ENCODE data around the gene KCND3. TPM values are rescaled to one million over a fixed set of nuclear protein-coding genes. Genes with fewer than 3 reads are reported as not detected.

Gene KCND3
- not detected for total RNA-seq

DNA sequence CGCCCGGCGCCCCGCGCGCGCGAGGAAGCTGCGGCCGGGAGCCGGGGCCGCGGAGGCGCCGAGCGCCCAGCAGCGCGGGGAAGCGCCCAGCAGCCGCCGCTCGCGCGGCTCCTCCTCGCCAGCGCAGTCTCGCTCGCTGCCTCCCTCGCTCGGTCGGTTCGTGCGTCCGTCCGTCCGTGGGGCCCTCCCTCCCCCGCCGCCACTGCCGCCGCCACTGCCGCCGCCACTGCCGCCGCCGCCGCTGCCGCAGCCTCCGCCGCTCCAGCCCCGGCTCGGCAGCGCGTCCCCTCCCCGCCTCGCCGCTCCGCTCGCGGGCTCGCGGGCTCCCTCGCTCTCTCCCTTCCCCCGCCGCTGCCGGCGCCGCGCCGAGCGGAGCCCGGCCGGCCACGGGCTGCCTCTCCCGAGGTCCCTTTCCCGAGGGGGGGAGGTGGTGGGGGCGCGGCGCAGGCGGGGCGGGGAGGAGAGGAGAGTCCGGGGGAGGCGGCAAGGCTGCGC lies at the start of gene KCND3:
KCND3 (minus strand) TSS at position 138 of the 495 bp plus-strand sequence.
- H3K27me3 Mint-ChIP-seq = peaks cover 66% of the 10 kb centered on the region
- no peak within 1 kb of the TSS for H3K27ac Mint-ChIP-seq
- no peak for DNase-seq
- H3K9me3 Mint-ChIP-seq = no peaks in the 10 kb centered on the region
- POLR2A ChIA-PET = no interaction called here
- peaks cover 10% of the 10 kb centered on the region for H3K4me1 Mint-ChIP-seq
- no peaks in the 10 kb centered on the region for H3K36me3 Mint-ChIP-seq (ENCODE audit: low read depth)
- H3K4me3 Mint-ChIP-seq = peak within 1 kb of the TSS; percentile 56
- CTCF ChIA-PET = no interaction called here

GRCh38 chr1:112034277-112034676 lies 44.8 kb upstream of the KCND3 start:
- no peak overlapping the region for H3K27ac Mint-ChIP-seq
- no peaks in the 10 kb centered on the region for H3K36me3 Mint-ChIP-seq (ENCODE audit: low read depth)
- no peak overlapping the region for H3K4me3 Mint-ChIP-seq
- no peaks in the 10 kb centered on the region for H3K4me1 Mint-ChIP-seq
- POLR2A ChIA-PET = no interaction called here
- DNase-seq = no peak
- no peaks in the 10 kb centered on the region for H3K9me3 Mint-ChIP-seq
- peaks cover 2% of the 10 kb centered on the region for H3K27me3 Mint-ChIP-seq
- CTCF ChIA-PET = no interaction called here

GRCh38 chr1:112033439-112034120 lies 44.1 kb upstream of the KCND3 start:
- Mint-ChIP-seq H3K27ac (no peak overlapping the region), H3K4me1 (no peaks in the 10 kb centered on the region), H3K4me3 (no peak overlapping the region), H3K27me3 (peaks cover 2% of the 10 kb centered on the region), H3K36me3 (ENCODE audit: low read depth) (no peaks in the 10 kb centered on the region), H3K9me3 (no peaks in the 10 kb centered on the region)
- no peak for DNase-seq
- ChIA-PET POLR2A (no interaction called here), CTCF (no interaction called here)

GRCh38 chr1:112030157-112030556 lies 40.7 kb upstream of the KCND3 start:
- Mint-ChIP-seq H3K27me3 (peaks cover 5% of the 10 kb centered on the region), H3K36me3 (ENCODE audit: low read depth) (no peaks in the 10 kb centered on the region), H3K27ac (no peak overlapping the region), H3K9me3 (no peaks in the 10 kb centered on the region), H3K4me3 (no peak overlapping the region), H3K4me1 (no peaks in the 10 kb centered on the region)
- ChIA-PET CTCF (no interaction called here), POLR2A (no interaction called here)
- DNase-seq = no peak

DNA sequence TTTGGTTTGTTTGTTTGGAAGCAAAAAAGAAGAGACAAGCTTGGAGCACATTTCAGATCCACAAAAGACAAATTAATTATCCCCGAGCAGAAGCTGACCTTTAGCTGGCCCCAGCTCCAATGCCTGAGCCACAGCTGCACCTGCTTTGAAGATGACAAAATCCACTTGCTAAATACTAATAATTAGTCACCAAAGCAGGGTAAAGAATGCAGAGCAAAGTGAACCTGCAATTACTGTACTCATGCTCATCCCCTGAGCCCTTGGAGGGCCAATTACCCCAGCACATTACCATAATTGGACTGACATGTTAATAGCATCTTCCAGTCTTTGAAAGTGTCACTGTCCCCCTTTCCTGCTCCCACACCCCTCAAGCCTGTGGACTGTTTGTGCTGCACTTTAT lies 38.2 kb upstream of the KCND3 start:
- CTCF ChIA-PET = no interaction called here
- H3K27me3 Mint-ChIP-seq = peaks cover 8% of the 10 kb centered on the region
- POLR2A ChIA-PET = no interaction called here

DNA sequence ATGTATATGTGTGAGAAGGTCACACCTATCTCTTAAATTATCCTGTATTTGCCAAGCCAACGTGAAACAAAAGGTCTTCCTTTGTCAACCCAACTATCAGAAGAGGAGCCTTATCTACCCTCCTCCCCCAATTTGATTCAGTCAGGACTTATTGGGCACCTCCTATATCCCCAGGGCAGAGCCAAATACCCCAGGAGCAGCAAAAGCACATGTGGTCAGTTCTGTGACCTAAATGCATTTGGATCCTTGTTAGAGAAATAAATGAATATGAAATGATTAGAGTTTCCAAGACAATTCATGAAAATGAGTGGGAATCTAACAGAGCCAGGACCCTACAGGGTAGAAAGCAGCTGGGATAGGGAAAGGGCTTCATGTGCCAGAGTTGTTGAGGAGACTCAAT lies 37.0 kb upstream of the KCND3 start:
- no peaks in the 10 kb centered on the region for H3K36me3 Mint-ChIP-seq (ENCODE audit: low read depth)
- ChIA-PET POLR2A (no interaction called here), CTCF (no interaction called here)
- DNase-seq = no peak
- H3K9me3 Mint-ChIP-seq = no peaks in the 10 kb centered on the region
- no peak overlapping the region for H3K27ac Mint-ChIP-seq
- H3K4me1 Mint-ChIP-seq = no peaks in the 10 kb centered on the region
- no peak overlapping the region for H3K4me3 Mint-ChIP-seq
- peaks cover 8% of the 10 kb centered on the region for H3K27me3 Mint-ChIP-seq

More for the DNA sequence above, 38.2 kb upstream of the KCND3 start:
- H3K4me1 Mint-ChIP-seq = no peaks in the 10 kb centered on the region
- H3K27ac Mint-ChIP-seq = no peak overlapping the region
- DNase-seq = no peak
- H3K36me3 Mint-ChIP-seq (ENCODE audit: low read depth) = no peaks in the 10 kb centered on the region
- no peaks in the 10 kb centered on the region for H3K9me3 Mint-ChIP-seq
- no peak overlapping the region for H3K4me3 Mint-ChIP-seq

- POLR2A ChIA-PET = no interaction called here
Measured at GRCh38 chr1:112026016-112026415, 36.5 kb upstream of the KCND3 start.

DNA sequence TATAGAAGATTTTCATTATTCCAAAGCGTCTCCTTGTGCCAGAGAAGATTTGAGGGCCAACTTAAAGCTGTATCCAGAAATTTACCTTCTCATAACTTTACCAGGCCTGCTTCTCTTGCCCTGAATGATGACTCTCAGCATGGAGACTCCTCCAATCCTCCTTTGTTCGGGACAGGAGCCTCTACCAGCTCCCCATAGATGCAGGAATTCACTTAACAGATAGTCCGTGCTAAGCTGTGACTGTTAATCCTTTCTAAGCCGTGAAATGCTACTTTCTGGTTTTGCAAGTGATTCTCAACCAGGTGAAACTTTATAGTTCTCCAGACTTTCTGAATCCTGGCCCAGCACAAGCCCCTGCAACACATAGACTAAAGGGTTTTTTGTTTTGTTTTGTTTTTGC lies 31.8 kb upstream of the KCND3 start:
- ChIA-PET CTCF (interaction anchor here (1.0 kb wide), 1 partner anchor 12 kb away, joined by 5 read pairs; no protein-coding TSS in a partner anchor), POLR2A (no interaction called here)
- no peak for DNase-seq
- Mint-ChIP-seq H3K4me1 (no peaks in the 10 kb centered on the region), H3K9me3 (no peaks in the 10 kb centered on the region), H3K36me3 (ENCODE audit: low read depth) (no peaks in the 10 kb centered on the region), H3K27me3 (peaks cover 10% of the 10 kb centered on the region), H3K27ac (no peak overlapping the region), H3K4me3 (no peak overlapping the region)

More at GRCh38 chr1:112026016-112026415, 36.5 kb upstream of the KCND3 start:
- Mint-ChIP-seq H3K9me3 (no peaks in the 10 kb centered on the region), H3K36me3 (ENCODE audit: low read depth) (no peaks in the 10 kb centered on the region), H3K4me3 (no peak overlapping the region), H3K27me3 (peaks cover 8% of the 10 kb centered on the region), H3K27ac (no peak overlapping the region), H3K4me1 (no peaks in the 10 kb centered on the region)
- CTCF ChIA-PET = interaction anchor here (0.6 kb wide), 1 partner anchor 71 kb away, joined by 3 read pairs; no protein-coding TSS in a partner anchor
- DNase-seq = no peak

DNA sequence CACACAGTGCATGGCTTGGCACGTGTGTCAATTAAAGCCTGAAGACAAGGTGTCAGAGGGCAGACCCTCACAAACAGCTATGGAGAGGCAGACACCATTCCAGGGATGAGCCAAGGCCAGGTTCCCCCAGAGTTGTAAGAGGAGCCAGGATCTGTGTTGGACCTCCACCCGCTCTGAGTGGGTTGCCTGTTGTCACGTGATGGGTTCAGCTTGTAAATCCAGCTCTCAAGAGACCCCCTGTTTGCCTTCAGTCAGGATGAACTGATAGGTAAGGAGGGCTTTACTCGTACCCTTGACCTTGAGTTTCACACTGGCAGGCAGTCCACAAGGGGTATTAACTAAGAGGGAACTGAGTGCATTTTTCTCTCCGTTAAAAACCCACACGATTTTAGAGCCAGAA lies 27.7 kb upstream of the KCND3 start:
- H3K36me3 Mint-ChIP-seq (ENCODE audit: low read depth) = no peaks in the 10 kb centered on the region
- POLR2A ChIA-PET = no interaction called here

GRCh38 chr1:112012823-112013222 lies 23.4 kb upstream of the KCND3 start:
- POLR2A ChIA-PET = no interaction called here
- DNase-seq = no peak
- Mint-ChIP-seq H3K27me3 (peaks cover 1% of the 10 kb centered on the region), H3K4me3 (no peak overlapping the region), H3K4me1 (no peaks in the 10 kb centered on the region), H3K36me3 (ENCODE audit: low read depth) (no peaks in the 10 kb centered on the region), H3K27ac (no peak overlapping the region), H3K9me3 (no peaks in the 10 kb centered on the region)
- CTCF ChIA-PET = no interaction called here

More for the DNA sequence above, 27.7 kb upstream of the KCND3 start:
- H3K9me3 Mint-ChIP-seq = no peaks in the 10 kb centered on the region
- CTCF ChIA-PET = interaction anchor here (1.0 kb wide), 1 partner anchor 25 kb away, joined by 3 read pairs; no protein-coding TSS in a partner anchor
- H3K4me1 Mint-ChIP-seq = no peaks in the 10 kb centered on the region
- no peak overlapping the region for H3K27ac Mint-ChIP-seq
- DNase-seq = no peak
- H3K4me3 Mint-ChIP-seq = no peak overlapping the region
- peaks cover 8% of the 10 kb centered on the region for H3K27me3 Mint-ChIP-seq

DNA sequence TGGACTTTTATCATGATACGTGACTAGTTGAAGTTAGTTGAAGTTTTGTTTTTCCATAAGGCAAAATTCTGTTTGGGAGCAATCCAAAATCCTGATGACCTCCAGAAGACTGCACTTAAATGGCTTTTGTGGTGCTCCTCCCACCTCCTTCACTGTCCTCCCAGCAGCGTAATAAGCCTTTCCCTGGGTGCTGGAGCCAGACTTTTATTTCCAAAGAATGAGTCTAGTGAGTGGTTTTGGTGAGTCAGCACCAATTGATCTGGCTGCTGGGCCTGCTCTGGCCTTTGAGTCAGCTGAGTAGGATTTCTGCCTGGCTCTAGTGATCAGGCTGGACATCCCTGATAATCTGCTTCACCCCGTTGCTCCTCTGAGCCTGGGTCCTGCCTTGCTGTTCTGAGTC lies 21.7 kb upstream of the KCND3 start:
- Mint-ChIP-seq H3K4me1 (no peaks in the 10 kb centered on the region), H3K4me3 (no peak overlapping the region), H3K9me3 (no peaks in the 10 kb centered on the region), H3K27me3 (peaks cover 1% of the 10 kb centered on the region), H3K27ac (no peak overlapping the region), H3K36me3 (ENCODE audit: low read depth) (no peaks in the 10 kb centered on the region)
- POLR2A ChIA-PET = no interaction called here
- no peak for DNase-seq
- CTCF ChIA-PET = no interaction called here

GRCh38 chr1:112007169-112007568 lies 17.7 kb upstream of the KCND3 start:
- Mint-ChIP-seq H3K27ac (no peak overlapping the region), H3K9me3 (no peaks in the 10 kb centered on the region), H3K36me3 (ENCODE audit: low read depth) (no peaks in the 10 kb centered on the region), H3K4me3 (no peak overlapping the region), H3K4me1 (no peaks in the 10 kb centered on the region), H3K27me3 (no peaks in the 10 kb centered on the region)
- DNase-seq = no peak
- ChIA-PET POLR2A (no interaction called here), CTCF (no interaction called here)

DNA sequence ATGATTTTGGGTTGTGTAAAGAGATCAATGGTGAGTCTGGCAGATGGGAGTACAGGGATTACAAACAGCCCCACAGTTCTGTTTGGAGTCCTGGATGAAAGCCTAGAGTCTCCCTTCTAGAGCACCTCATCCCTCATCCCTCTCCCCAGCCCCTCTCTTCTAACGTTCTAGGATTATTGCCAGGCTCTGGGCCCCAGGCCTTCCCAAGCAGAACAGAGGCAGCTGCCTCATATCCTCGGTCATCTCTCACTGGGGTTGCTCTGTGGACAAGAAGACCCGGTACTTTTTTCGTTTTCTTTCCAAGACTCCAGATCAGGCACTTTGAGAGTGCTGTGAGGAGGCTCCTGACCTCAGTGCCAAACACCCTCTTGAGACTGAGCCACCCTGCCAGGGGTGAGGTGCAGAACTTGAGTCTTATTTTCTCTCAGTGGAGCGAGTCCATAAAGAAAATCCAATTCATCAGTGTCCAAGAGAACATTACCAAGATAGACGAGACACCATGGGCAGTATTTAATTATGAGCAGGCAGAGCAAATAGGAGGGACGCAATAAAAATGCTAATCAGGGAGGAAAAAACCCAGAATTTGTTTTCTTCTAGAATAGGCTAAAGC lies 17.1 kb upstream of the KCND3 start:
- no peaks in the 10 kb centered on the region for H3K4me1 Mint-ChIP-seq
- no peaks in the 10 kb centered on the region for H3K36me3 Mint-ChIP-seq (ENCODE audit: low read depth)
- H3K9me3 Mint-ChIP-seq = no peaks in the 10 kb centered on the region
- CTCF ChIA-PET = no interaction called here
- POLR2A ChIA-PET = no interaction called here
- no peak overlapping the region for H3K4me3 Mint-ChIP-seq
- no peak overlapping the region for H3K27ac Mint-ChIP-seq
- peaks cover 2% of the 10 kb centered on the region for H3K27me3 Mint-ChIP-seq
- DNase-seq = no peak

DNA sequence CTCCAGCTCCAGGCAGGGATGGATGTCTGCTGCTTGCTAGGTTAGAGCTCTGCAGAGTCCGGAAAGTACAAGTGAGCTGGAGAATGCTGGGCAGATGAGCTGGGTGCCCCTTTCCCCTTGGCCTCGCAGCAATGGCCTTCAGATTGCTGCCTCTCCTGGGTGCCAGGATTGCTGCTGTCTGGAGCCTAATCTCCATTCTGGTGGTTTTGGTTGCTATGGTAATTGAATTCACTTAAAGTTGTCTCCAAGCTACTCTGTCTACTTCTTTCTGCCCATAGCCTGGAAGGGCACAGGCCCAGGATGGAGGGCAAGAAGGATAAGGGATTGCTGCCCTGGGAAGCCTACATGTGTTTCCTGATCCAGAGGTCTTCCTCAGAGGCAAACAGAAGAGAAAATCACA lies 14.6 kb upstream of the KCND3 start:
- H3K36me3 Mint-ChIP-seq (ENCODE audit: low read depth) = no peaks in the 10 kb centered on the region
- H3K27me3 Mint-ChIP-seq = peaks cover 16% of the 10 kb centered on the region
- H3K4me3 Mint-ChIP-seq = no peak overlapping the region
- no peaks in the 10 kb centered on the region for H3K4me1 Mint-ChIP-seq
- CTCF ChIA-PET = interaction anchor here (0.6 kb wide), 1 partner anchor 844 kb away, joined by 3 read pairs; no protein-coding TSS in a partner anchor
- DNase-seq = no peak
- H3K9me3 Mint-ChIP-seq = no peaks in the 10 kb centered on the region
- H3K27ac Mint-ChIP-seq = no peak overlapping the region
- POLR2A ChIA-PET = no interaction called here
